Liver (tissue), 3 donors: Measurements from ENCODE around the gene WDR77.

Experiments
- JUND ChIP-seq, 2 donors: IDR thresholded peaks; 2 replicates each; pipeline ENCODE4 v1.6.1; 2016; ENCODE audit warnings: antibody characterized with exemption in 2 of 2
- TAF1 ChIP-seq: conservative IDR thresholded peaks from 2 replicates; pipeline ENCODE4 v1.6.1; 2016; ENCODE audit warnings: antibody characterized with exemption, mild to moderate bottlenecking
- YY1 ChIP-seq: IDR thresholded peaks from 2 replicates; pipeline ENCODE4 v1.6.1; 2016; ENCODE audit warnings: antibody characterized with exemption, mild to moderate bottlenecking
- TF ChIP-seq, protein P1 (sequence below): fragments of 150-350 bp; IDR thresholded peaks from 2 replicates; pipeline ENCODE4 v1.5.1; 2017; ENCODE audit warnings: improper control_type of control experiment, low read depth, low read length; ENCODE audit not compliant: missing input control
- donor health status: healthy.
- donor health status: healthy.

DNA sequence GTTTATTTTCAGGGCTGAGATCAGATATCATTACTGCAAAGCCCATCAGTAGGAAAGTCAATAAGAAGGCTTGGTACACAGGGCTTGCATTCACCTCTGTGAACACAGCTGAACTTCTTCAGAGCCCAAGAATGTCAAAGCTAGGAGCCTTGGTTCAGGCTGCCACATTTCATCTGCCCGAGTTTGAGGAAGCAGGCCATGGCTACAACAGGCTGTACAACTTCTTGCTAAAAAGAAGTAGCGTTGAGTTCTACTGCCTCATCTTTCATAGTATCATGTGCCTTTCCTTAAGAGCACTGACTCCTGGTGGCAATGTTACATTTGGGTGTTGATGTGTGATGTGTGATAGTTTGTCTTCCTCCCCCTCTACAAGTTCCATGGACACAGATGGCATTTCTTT lies 34.8 kb upstream of the WDR77 start:
- TF ChIP-seq, protein P1, sequence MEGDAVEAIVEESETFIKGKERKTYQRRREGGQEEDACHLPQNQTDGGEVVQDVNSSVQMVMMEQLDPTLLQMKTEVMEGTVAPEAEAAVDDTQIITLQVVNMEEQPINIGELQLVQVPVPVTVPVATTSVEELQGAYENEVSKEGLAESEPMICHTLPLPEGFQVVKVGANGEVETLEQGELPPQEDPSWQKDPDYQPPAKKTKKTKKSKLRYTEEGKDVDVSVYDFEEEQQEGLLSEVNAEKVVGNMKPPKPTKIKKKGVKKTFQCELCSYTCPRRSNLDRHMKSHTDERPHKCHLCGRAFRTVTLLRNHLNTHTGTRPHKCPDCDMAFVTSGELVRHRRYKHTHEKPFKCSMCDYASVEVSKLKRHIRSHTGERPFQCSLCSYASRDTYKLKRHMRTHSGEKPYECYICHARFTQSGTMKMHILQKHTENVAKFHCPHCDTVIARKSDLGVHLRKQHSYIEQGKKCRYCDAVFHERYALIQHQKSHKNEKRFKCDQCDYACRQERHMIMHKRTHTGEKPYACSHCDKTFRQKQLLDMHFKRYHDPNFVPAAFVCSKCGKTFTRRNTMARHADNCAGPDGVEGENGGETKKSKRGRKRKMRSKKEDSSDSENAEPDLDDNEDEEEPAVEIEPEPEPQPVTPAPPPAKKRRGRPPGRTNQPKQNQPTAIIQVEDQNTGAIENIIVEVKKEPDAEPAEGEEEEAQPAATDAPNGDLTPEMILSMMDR, result no peak
- no peak for TF ChIP-seq YY1
- no peak for TF ChIP-seq TAF1
- TF ChIP-seq JUND (IDR thresholded peaks at IDR 0.05), result no peak
